GM12865 (cell line): ENCODE data around the gene JARID2.

Experiments used
- DNase-seq: peaks from one replicate; pipeline ENCODE4 v3.0.0; 2010; ENCODE audit warnings: low read depth
- H3K4me3 ChIP-seq: 2 replicates; pipeline ENCODE4 v1.5.1; 2011; ENCODE audit warnings: mild to moderate bottlenecking, low read depth, low read length, control low read depth
- CTCF ChIP-seq: IDR thresholded peaks from 2 replicates; pipeline ENCODE4 v1.5.1; 2011; ENCODE audit warnings: low read length, control low read depth, low read depth, inconsistent platforms; ENCODE audit not compliant: insufficient read depth; ENCODE audit errors: missing control alignments

JARID2 gene

GRCh38 chr6:15470746-15471145 is 224.9 kb downstream of the JARID2 start:
- H3K4me3 ChIP-seq, result no peak overlapping the region
- no peak for DNase-seq
- TF ChIP-seq CTCF, result no peak

GRCh38 chr6:15472621-15473020 is 226.8 kb downstream of the JARID2 start:
- no peak for DNase-seq
- no peak for TF ChIP-seq CTCF
- no peak overlapping the region for H3K4me3 ChIP-seq

- no peak for TF ChIP-seq CTCF
- DNase-seq, result no peak
- no peak overlapping the region for H3K4me3 ChIP-seq
These were observed 227.3 kb downstream of the JARID2 start for GRCh38 chr6:15473174-15473573.

GRCh38 chr6:15473741-15474161 is 227.9 kb downstream of the JARID2 start:
- no peak overlapping the region for H3K4me3 ChIP-seq
- no peak for DNase-seq

GRCh38 chr6:15474196-15474595 is 228.3 kb downstream of the JARID2 start:
- TF ChIP-seq CTCF, result no peak

More at GRCh38 chr6:15473741-15474161, 227.9 kb downstream of the JARID2 start:
- no peak for TF ChIP-seq CTCF

GRCh38 chr6:15475261-15475660 is 229.4 kb downstream of the JARID2 start:
- no peak for TF ChIP-seq CTCF
- H3K4me3 ChIP-seq, result no peak overlapping the region
- no peak for DNase-seq

More at GRCh38 chr6:15474196-15474595, 228.3 kb downstream of the JARID2 start:
- no peak overlapping the region for H3K4me3 ChIP-seq
- no peak for DNase-seq

- TF ChIP-seq CTCF, result no peak
- DNase-seq, result no peak
- H3K4me3 ChIP-seq, result no peak overlapping the region
These were observed 230.0 kb downstream of the JARID2 start for GRCh38 chr6:15475872-15476271.
